Dendritic cell treated with granulocyte-macrophage colony-stimulating factor and Interleukin-4, amounts not matched to agents 40 ng/mL and 50 ng/mL, for 4 days (primary cell): ENCODE data around the gene TMEM134.
"Not testable (repeated sequence)": the region's sequence is repeated elsewhere in the genome, so short reads cannot be mapped to it uniquely, and the experiment has no call there.

Experiments
- H3K27ac Mint-ChIP-seq: one replicate; pipeline ENCODE4 v1.8.0; 2022; ENCODE audit warnings: mild to moderate bottlenecking, mixed read lengths
- H3K27me3 Mint-ChIP-seq: one replicate; pipeline ENCODE4 v1.8.0; 2022; ENCODE audit warnings: mild to moderate bottlenecking, mixed read lengths
- H3K36me3 Mint-ChIP-seq: one replicate; pipeline ENCODE4 v1.8.0; 2022; ENCODE audit warnings: low read depth, mixed read lengths
- H3K4me1 Mint-ChIP-seq: one replicate; pipeline ENCODE4 v1.8.0; 2022; ENCODE audit warnings: low read depth, mixed read lengths
- H3K4me3 Mint-ChIP-seq: one replicate; pipeline ENCODE4 v1.8.0; 2022; ENCODE audit warnings: mild to moderate bottlenecking, moderate library complexity, mixed read lengths
- H3K9me3 Mint-ChIP-seq: one replicate; pipeline ENCODE4 v1.8.0; 2022; ENCODE audit warnings: mixed read lengths
- intact Hi-C: fragments of 100-400 bp; cut with micrococcal nuclease; formaldehyde crosslinking; loops from one replicate; pipeline ENCODE4 v1.15.0; 2022

The TMEM134 gene

GRCh38 chr11:67468759-67469507, at the start of gene TMEM134:
Gene TMEM134, minus strand, starts transcription at chr11:67469251. Its CDS starts 59 bp downstream, at chr11:67469192.
- H3K4me3 Mint-ChIP-seq = peak within 1 kb of the TSS; percentile 87
- peaks cover 34% of the 10 kb centered on the region for H3K36me3 Mint-ChIP-seq
- H3K27me3 Mint-ChIP-seq = peaks cover 10% of the 10 kb centered on the region
- H3K4me1 Mint-ChIP-seq = peaks cover 64% of the 10 kb centered on the region
- H3K9me3 Mint-ChIP-seq = no peaks in the 10 kb centered on the region
- H3K27ac Mint-ChIP-seq = peak within 1 kb of the TSS; percentile 82
- intact Hi-C loops = loop anchor here (2.0 to 5.0 kb wide), 6 partner anchors 14 to 78 kb away; partner anchors contain the start of genes AIP, CDK2AP2, CORO1B and PITPNM1

- H3K4me1 Mint-ChIP-seq = no peaks in the 10 kb centered on the region
- no peaks in the 10 kb centered on the region for H3K36me3 Mint-ChIP-seq
- no peak overlapping the region for H3K27ac Mint-ChIP-seq
- no peaks in the 10 kb centered on the region for H3K9me3 Mint-ChIP-seq
- peaks cover 27% of the 10 kb centered on the region for H3K27me3 Mint-ChIP-seq
- no peak overlapping the region for H3K4me3 Mint-ChIP-seq
- intact Hi-C loops = no loop called here
Observed at GRCh38 chr11:67517784-67518552, 48.9 kb upstream of the TMEM134 start.

- no peak overlapping the region for H3K27ac Mint-ChIP-seq
- H3K27me3 Mint-ChIP-seq = peaks cover 36% of the 10 kb centered on the region
- no peaks in the 10 kb centered on the region for H3K4me1 Mint-ChIP-seq
- H3K4me3 Mint-ChIP-seq = no peak overlapping the region
- H3K9me3 Mint-ChIP-seq = no peaks in the 10 kb centered on the region
- H3K36me3 Mint-ChIP-seq = no peaks in the 10 kb centered on the region
- intact Hi-C loops = no loop called here
Observed at GRCh38 chr11:67516806-67517205, 47.8 kb upstream of the TMEM134 start.

GRCh38 chr11:67514116-67514515, 45.1 kb upstream of the TMEM134 start:
- Mint-ChIP-seq H3K27me3 (peaks cover 51% of the 10 kb centered on the region), H3K36me3 (no peaks in the 10 kb centered on the region)
- intact Hi-C loops = no loop called here

GRCh38 chr11:67511558-67511957, 42.5 kb upstream of the TMEM134 start:
- intact Hi-C loops, H3K4me3 Mint-ChIP-seq, H3K9me3 Mint-ChIP-seq, H3K27ac Mint-ChIP-seq: not testable (repeated sequence)
- H3K36me3 Mint-ChIP-seq = peaks cover 14% of the 10 kb centered on the region
- peaks cover 21% of the 10 kb centered on the region for H3K4me1 Mint-ChIP-seq
- H3K27me3 Mint-ChIP-seq = peaks cover 48% of the 10 kb centered on the region

More at GRCh38 chr11:67514116-67514515, 45.1 kb upstream of the TMEM134 start:
- Mint-ChIP-seq H3K27ac (no peak overlapping the region), H3K4me1 (peaks cover 3% of the 10 kb centered on the region), H3K9me3 (no peaks in the 10 kb centered on the region), H3K4me3 (no peak overlapping the region)

GRCh38 chr11:67510023-67510345, 40.9 kb upstream of the TMEM134 start:
- intact Hi-C loops = no loop called here
- Mint-ChIP-seq H3K4me3 (no peak overlapping the region), H3K27me3 (peaks cover 39% of the 10 kb centered on the region), H3K36me3 (peaks cover 27% of the 10 kb centered on the region), H3K4me1 (peaks cover 34% of the 10 kb centered on the region), H3K27ac (no peak overlapping the region), H3K9me3 (no peaks in the 10 kb centered on the region)

- Mint-ChIP-seq H3K27ac (peak overlapping the region; percentile 98), H3K27me3 (peaks cover 27% of the 10 kb centered on the region), H3K4me3 (peak overlapping the region; percentile 97), H3K9me3 (no peaks in the 10 kb centered on the region), H3K4me1 (peaks cover 44% of the 10 kb centered on the region), H3K36me3 (peaks cover 38% of the 10 kb centered on the region)
- intact Hi-C loops = loop anchor here (1.0 to 10.0 kb wide), 5 partner anchors 41 to 224 kb away; partner anchors contain the start of genes ANKRD13D, POLD4, PPP1CA and PTPRCAP
Observed at GRCh38 chr11:67508486-67509121, 39.6 kb upstream of the TMEM134 start.

GRCh38 chr11:67507864-67508485, 38.9 kb upstream of the TMEM134 start, which contains the start of gene CDK2AP2:
Gene CDK2AP2, minus strand, starts transcription at chr11:67508162. Its CDS starts 80 bp downstream, at chr11:67508082.
- Mint-ChIP-seq H3K4me1 (peaks cover 50% of the 10 kb centered on the region), H3K27ac (peak within 1 kb of the TSS; percentile 98), H3K4me3 (peak within 1 kb of the TSS; percentile 97), H3K9me3 (no peaks in the 10 kb centered on the region), H3K27me3 (peaks cover 24% of the 10 kb centered on the region), H3K36me3 (peaks cover 44% of the 10 kb centered on the region)
- intact Hi-C loops = loop anchor here (1.0 to 10.0 kb wide), 5 partner anchors 41 to 223 kb away; partner anchors contain the start of genes ANKRD13D, POLD4, PPP1CA and PTPRCAP

GRCh38 chr11:67507242-67507863, 38.3 kb upstream of the TMEM134 start:
- Mint-ChIP-seq H3K4me1 (peaks cover 56% of the 10 kb centered on the region), H3K36me3 (peaks cover 50% of the 10 kb centered on the region), H3K27ac (peak overlapping the region; percentile 98), H3K9me3 (no peaks in the 10 kb centered on the region), H3K27me3 (peaks cover 17% of the 10 kb centered on the region), H3K4me3 (peak overlapping the region; percentile 97)
- intact Hi-C loops = loop anchor here (5.0 to 10.0 kb wide), 3 partner anchors 40 to 223 kb away; partner anchors contain the start of genes ANKRD13D, PTPRCAP and TMEM134

GRCh38 chr11:67506426-67507051, 37.5 kb upstream of the TMEM134 start:
- H3K36me3 Mint-ChIP-seq = peaks cover 59% of the 10 kb centered on the region
- intact Hi-C loops = loop anchor here (1.0 to 10.0 kb wide), 4 partner anchors 23 to 222 kb away; partner anchors contain the start of genes AIP, ANKRD13D, PTPRCAP and TMEM134
- H3K27ac Mint-ChIP-seq = peak overlapping the region; percentile 98
- peaks cover 14% of the 10 kb centered on the region for H3K27me3 Mint-ChIP-seq
- peak overlapping the region; percentile 97 for H3K4me3 Mint-ChIP-seq
- H3K4me1 Mint-ChIP-seq = peaks cover 64% of the 10 kb centered on the region
- H3K9me3 Mint-ChIP-seq = no peaks in the 10 kb centered on the region

- intact Hi-C loops = loop anchor here (1.0 to 10.0 kb wide), 4 partner anchors 22 to 221 kb away; partner anchors contain the start of genes AIP, ANKRD13D, PTPRCAP and TMEM134
- H3K36me3 Mint-ChIP-seq = peaks cover 66% of the 10 kb centered on the region
- peaks cover 72% of the 10 kb centered on the region for H3K4me1 Mint-ChIP-seq
- H3K27ac Mint-ChIP-seq = peak overlapping the region; percentile 98
- H3K27me3 Mint-ChIP-seq = peaks cover 7% of the 10 kb centered on the region
- peak overlapping the region; percentile 97 for H3K4me3 Mint-ChIP-seq
- H3K9me3 Mint-ChIP-seq = no peaks in the 10 kb centered on the region
Observed at GRCh38 chr11:67505605-67506396, 36.8 kb upstream of the TMEM134 start.
